DMS114 treated with DMSO at 0.1 percent for 48 hours (cell line): ENCODE measurements around the gene CLVS2.

Experiments
- DNase-seq: peaks from one replicate; lab custom pipeline; 2025; ENCODE audit not compliant: unreplicated experiment; lab: John Stamatoyannopoulos, UW

The CLVS2 gene

DNA sequence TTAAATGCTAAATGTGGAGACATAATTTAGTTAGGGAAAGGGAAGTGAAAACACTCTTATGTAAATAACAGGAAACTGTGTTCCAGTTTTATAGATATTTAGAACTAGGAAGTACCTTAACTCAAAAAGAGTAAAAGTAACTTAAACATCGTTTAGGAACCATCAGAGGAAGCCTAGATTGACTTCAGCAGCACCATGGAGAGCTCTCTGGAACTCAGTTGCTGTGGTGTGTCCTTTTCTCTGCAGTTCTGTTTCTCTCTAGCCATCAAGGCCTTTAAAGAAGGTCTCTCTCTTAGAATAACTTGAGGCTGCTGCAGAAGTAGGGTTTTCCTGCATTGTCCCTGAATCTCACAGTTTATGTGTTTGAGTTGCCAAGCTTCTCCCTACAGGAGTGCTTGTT is 26.9 kb downstream of the CLVS2 start:
- no peak for DNase-seq

DNA sequence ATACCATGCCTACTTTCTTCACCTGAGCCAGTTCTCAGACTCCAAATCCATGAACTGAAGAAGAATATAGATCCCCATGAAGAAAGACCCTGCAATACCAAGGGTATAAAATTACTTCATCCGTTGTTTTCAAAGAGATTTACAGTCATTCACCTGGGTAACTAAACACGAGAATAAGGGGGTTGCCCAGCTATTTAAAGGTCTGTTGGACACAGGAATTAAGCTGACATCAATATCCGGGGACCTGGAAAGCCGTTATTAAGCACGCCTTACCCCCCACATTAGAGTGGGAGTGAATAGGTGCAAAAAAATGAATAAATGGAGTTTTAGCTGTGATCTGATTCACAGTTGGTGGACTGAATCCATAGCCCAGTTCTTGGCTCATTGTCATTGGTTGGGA is 28.9 kb downstream of the CLVS2 start:
- DNase-seq = no peak

DNA sequence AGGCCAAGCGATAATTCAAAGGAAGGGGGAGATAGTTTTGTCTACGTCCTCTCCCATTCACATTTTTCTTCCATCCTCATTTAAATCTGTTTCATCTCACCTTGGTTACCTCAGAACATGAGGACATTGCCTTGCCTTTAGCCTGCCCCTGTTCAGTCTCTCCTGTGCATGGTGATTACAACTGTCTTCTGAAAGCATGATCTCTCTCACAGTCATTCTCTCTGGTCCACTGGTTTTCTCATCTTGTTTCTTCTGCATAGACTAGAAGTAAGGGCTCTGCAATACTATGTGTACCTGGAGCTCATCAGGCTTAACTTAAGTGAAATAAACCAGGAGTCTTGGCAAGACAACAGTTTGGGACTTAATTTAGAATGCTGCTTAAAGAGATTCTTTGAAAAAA is 31.4 kb downstream of the CLVS2 start:
- DNase-seq = no peak

DNA sequence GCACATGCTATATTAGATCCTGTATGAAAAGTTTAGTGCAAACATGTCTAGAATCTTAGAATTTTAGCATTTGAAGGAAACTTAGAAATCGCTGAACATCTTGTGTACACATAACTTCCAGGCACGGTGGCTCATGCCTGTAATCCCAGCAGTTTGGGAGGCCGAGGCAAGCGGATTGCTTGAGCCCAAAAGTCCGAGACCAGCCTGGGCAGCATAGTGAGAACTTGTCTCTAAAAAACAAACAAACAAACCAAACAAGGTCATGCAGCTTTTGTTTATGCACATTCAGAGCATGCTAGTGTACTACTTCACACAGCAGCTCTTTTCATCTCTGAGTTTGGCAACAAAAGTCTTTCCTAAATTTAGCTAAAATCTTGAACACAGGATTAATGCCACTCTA is 32.2 kb downstream of the CLVS2 start:
- no peak for DNase-seq

DNA sequence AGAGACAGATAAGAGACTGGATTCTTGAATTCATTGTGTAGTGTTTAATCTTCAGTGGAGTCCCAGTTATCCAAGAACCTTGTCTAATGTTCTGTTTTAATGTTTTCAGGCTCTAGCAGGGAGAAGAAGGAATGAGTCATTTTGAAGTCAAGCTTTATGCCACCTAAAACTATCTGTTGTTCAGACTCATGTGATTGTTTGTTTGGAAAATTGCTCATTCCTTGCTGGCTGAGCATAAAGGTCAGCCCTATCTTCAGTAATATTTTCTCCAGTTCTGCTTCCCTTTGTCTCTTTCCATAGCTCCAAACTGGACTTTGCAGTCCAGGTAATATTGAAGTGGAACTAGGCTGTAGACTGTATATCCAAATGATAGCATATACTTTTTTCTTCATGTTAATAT is 34.2 kb downstream of the CLVS2 start:
- DNase-seq = no peak

DNA sequence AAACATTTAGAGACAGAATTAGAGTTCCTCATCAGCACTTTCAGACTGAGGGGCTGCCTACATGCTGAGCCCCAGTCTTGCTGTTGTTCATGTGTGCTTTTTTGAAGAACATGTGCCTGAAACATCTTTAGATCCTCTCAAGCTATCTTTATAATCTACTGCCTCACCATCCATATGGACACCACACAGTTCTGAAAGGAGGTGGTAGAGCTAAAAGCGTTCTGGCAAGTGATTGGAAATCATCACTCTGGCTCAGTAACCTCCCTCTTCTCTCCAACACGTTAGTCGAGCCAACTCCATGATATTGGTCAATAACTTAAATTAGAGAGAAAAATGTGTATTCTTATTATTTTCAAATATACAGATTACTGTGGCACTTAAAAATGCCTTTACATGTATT is 40.6 kb downstream of the CLVS2 start:
- no peak for DNase-seq

DNA sequence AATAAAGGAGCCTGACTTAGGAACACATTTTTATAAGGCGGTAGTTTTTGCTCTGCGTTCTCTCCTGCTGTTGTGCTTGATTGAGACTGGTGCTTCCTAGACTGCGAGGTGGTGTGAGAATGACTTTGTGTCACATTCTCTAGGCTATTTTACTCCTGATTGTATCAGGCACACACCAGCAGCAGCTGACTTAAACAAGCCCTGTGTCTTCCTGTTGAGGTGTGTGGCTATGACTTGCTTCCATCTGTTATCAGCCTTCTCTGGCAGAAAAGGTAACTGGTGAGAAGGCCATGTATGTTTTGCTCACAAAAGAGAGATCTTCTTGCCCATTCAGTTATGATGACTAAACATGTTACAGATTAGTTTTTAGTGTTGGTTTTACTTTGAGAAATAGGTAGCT is 43.4 kb downstream of the CLVS2 start:
- DNase-seq = no peak

DNA sequence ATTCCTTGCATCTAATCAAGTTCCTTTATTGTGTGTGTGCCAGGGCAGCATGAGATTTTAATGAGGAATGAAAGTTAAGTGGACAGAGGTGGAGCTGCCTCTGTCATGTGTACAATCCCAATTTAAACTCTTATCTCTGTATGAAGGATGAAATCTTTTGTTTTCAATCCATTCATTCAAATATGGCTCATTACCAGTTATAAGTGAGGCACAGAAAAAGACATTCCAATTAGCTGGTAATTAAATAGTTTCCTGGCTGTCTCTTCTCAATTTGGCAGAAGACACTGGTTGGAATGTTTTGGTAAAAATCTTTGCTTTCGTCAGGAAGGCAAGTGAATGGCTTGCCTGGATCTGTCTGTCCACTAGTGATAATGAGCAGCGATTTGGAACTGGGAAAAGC is 46.4 kb downstream of the CLVS2 start:
- no peak for DNase-seq

DNA sequence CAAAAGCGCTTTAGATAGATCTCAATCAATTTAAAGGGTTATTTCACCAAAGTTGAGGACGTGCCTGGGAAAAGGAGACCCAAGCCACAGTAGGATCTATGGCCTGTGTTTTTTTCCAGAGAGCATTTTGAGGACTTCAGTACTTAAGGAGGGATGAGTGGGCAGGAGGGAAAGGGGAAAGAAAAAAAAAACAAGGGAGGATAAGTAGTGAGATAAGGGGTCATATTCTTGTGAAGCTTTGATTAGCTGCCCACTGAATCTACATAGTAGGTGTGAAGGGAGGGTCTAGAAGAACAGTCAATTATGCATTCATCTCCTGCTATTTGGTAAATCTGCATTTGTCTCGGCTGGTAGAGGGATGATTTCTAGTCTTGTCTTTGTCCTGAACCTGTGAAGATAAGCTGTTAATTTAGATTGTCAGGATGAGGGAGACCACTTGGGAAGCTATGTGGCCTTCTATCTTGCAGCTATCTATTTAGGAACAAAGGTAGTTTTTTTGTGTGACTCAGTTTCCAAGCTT is 48.4 kb downstream of the CLVS2 start:
- DNase-seq = no peak

DNA sequence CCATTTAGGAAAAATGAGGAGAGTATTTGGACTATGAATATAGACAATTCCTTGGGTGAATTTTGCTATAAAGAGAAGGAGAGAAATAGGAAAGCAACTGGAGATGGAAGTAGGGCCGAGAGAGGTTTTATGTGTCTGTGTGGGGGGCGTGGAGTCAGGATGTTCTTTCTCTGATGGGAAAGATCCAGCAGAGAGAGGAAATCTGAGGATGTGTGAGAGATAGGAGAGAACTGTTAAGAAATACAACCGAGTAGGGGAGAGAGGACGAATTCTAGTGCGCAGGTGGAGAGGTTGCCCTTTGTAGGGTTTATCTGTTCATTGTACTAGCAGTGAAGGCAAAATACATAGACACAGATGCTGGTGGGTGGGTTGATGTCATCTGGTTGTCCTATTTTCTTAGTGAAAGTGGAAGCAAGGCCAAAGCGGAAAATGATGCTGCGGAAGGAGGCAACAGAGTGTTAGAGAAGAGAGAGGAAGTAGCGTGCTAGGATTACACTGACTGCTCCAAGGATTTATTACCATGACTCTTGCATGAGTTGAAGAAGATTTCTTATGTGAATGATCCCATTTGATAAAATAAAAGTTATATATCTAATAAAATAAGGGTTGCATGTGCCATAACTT is 57.7 kb downstream of the CLVS2 start:
- DNase-seq = no peak

DNA sequence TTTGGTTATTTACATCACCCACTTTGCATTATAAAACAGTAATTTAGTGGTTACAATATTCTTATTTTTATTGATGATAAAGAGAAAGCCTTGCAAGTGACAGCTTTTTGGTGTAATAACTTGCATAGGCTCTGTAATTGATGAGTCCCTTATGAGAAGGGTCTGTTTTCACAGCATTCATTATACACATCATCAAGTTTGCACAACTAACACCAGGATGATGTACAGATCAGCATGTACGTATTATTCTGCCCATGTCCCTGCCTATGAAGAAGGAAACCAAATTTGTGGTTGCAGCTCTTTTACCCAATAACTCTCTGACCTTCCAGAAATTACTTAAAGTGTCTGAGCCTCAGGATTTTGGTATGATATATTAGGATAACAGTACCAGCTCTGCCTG is 59.2 kb downstream of the CLVS2 start:
- no peak for DNase-seq

DNA sequence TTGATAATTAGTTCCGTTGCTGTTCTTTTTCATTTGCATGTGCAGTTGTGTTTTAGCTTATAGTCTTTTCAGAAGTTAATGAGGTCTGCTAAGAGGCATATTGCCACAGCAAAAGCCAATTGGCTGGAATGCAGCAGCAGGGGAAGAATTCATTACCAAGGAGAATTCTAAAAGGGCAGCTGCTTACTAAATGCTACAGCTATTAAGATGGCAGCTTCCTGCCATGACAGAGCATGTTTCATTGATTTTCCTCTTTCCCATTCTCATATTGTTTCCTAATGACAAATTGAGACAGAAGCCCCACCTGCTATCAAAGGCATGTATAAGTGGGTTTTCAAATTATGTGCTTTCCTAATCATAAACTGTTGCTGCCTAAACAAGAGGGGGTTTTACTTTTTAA is 66.6 kb downstream of the CLVS2 start:
- no peak for DNase-seq

DNA sequence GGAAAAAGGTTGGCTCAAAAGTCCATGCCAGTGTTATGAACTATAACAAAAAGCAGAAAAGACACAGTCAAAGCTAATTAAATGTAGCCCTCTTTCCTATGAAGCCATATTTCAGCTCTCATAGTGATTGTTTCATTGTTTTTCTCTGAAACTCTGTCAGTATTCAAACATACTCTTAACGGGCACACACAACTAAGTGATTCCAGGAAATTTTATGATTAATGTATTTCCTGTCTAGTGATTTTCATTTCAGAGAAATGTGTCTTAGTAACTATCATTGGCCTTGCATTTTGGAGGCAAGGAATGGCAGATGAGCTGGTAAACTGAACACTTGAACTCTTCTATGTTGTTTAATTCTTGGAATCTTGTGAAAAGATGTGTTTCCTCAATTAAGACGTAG is 68.0 kb downstream of the CLVS2 start:
- DNase-seq = no peak

DNA sequence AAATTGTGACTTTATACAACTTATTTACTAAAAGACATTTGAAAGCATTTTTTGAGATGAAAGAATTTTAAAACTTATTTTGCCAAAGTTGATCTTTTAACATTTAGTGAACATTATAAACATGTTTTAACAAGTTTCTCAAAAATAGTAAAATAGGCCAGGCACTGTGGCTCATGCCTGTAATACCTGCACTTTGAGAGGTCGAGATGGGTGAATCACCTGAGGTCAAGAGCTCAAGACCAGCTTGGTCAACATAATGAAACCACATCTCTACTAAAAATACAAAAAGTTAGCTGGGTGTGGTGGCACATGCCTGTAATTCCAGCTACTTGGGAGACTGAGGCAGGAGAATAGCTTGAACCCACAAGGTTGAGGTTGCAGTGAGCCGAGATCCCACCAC is 78.6 kb downstream of the CLVS2 start:
- DNase-seq = no peak

DNA sequence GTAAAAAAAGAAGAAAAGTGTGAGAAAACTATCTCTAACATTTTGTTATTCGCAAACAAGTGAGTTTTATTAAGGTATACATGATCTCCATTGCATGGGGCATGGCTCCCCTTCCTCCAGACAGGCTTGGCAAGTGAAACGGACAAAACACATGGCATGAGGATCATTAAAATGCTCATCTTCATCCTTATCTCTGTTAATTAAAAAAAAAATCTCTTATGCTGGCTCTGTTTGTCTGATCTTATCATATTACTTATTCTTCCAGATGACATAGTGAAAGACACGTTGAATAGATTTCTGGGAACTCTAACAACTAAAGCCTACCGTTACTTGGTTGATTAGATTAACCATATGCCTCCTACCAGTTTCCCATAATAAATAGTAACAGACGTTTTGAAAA is 89.4 kb downstream of the CLVS2 start:
- no peak for DNase-seq

DNA sequence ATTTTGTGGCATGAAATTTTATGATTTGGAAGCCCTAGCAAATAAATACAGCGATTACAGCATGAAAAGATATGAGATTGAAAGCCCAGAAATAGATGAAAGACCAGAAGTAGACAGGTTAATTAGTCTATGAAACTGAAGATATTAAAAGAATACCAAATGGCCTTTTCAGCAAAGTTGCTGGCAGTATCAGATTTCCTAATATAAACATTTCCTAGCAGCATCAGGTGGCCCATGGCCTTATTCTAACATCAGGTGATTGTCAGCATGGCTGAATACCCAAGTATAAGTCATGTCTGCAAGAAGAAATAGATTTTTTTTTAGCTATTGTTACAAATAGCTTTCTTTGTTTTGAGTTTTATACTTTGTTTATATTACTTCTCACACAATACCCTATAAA is 93.2 kb downstream of the CLVS2 start:
- DNase-seq = no peak

DNA sequence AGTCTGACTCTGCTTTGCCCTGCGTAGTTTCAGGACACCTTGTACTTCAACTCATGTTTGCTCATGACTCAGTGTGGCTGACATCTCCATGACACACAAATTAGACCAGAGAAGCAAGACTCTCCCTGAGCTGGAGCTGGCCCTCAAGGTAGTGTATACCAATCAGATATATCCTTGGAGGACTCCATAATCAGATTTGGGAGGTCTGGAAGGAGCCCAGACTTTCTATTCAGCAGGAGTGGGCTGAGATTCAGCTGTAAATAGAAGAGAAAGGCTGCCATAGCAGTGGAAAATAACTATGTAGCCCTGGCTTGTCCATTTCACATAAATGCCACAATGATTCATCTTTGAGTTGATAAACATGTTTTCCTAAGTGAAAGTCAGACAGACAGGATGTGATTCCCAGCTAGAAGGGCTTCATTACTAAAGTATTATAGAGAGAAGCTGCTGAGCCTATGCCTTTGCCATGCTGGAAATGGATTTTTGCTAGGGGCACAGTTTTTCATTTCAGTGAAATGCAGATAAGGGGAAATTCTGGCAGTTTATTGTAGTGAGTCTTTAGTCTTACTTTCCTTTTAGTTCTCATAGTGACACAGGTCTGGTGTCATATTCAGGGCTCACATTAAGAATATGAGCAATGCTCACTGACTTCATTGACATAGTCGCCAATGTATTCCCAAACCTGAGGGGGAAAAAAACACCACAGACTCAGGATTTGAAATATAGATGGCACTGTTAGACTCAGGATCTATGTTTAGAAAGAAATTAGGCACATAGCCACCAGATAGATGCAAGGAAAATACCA is 95.3 kb downstream of the CLVS2 start:
- no peak for DNase-seq

DNA sequence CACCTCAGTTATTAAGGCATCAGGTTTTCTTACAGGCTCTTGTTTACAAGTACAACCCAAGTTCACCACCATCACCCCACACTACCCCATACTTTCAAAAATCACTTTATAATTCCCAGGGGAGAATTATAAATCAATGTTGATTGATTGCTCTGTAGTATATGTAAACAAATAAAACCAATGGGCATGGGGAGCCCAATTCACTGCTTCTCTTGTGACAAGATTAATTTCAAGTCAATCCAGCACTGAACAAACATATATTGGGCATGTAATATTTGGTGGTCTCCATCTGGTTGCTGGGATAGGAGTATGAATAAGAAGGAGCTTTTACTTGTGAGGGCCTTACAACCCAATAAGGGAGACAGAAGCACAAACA is 95.8 kb downstream of the CLVS2 start:
- no peak for DNase-seq

DNA sequence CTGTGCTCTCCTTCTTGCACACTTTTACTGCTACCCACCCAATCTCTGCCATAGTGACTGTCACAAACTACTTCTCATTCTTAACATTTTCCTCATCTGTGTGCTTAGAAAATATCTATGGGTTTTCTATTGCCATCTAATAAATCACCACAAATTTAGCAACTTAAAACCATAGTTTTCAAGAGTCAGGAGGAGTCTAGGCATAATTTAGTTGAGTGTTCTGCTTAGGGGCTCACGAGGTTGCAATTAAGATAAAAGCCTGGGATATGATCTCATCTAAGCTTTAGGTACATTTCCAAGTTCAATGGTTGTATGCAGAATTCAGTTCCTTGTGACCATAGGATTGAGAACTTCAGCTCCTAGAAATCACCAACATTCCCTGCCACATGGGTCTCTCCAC is 98.8 kb downstream of the CLVS2 start:
- no peak for DNase-seq

DNA sequence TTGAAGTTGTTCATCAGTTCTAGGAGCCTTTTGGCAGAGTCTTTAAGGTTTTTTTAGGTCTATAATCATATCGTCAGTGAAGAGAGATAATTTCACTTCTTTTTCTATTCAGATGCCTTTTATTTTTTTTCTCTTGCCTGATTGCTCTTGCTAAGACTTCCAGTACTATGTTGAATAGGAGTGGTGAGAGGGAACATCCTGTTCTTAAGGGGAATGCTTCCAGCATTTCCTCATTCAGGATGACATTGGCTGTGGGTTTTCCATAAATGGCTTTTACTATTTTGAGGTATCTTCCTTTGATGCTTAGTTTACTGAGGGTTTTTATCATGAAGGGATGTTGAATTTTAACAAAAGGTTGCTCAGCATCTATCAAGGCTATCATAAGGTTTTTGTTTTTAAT is 109.5 kb downstream of the CLVS2 start:
- DNase-seq = no peak

DNA sequence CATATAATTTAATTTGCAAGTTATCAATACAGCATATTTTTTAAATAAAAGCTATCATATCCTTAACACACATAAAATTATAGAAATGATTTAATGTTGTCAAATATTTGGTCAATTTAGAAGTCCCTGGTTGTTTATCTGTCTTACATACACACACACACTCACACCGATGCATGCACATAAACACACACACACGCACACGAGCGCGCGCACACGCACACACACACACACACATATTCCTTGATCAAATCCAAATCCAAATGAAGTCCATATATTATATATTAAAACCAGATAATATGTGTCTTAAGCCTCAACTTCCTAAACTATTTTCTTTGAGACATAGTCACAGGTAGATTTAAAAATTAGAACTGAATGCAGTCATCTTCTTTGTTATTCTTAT is 120.3 kb downstream of the CLVS2 start:
- no peak for DNase-seq

DNA sequence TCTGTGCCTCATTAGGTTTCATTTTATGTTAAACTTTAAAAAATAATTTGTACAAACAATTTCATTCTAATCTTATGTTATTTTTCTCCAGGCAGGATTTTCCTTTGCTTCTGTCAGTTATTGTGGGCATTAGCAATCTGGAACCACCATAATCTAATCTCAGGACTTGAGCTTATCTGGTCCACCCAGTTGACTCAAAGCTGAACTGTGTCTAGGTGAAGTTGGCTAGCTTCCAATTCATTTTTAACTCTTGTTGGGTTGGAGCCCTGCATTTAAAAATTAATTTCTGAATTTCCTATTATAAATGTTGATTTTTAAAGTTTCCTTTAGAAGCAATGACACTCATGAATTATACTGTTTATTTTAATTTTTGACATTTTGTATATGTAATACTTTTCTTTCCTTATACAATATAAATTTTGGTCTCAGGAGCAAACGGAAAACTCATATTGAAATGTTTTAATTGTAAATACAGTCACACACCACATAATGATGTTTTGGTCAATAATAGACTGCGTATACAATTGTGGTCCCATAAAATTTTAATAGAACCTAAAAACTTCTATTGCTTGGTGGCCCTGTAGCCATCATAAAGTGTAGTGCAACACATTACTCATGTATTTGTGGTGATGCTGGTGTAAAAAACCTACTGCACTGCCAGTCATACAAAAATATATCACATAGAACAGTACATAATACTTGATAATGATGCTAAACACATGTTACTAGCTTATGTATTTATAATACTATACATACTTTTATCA is 121.3 kb downstream of the CLVS2 start:
- no peak for DNase-seq
